HepG2 (cell line): ENCODE data around the gene GJB6. TPM values are rescaled to one million over a fixed set of nuclear protein-coding genes. Genes with fewer than 3 reads are reported as not detected.

Experiments
- ATF3 ChIP-seq: sonication (generic); formaldehyde crosslinking; IDR thresholded peaks from 2 replicates; pipeline ENCODE4 v1.4.0; 2020; ENCODE audit warnings: missing genetic modification reagents
- EP300 ChIP-seq, 3 experiments: sonication (generic) in 1 of 3; formaldehyde crosslinking in 1 of 3; IDR thresholded peaks; 2 replicates each; pipeline versions ENCODE4 v1.5.1 to v1.6.1; 2011 to 2020; ENCODE audit warnings: low read depth in 2 of 3, low read length in 2 of 3, borderline replicate concordance in 1 of 3, improper control_type of control experiment in 1 of 3, mild to moderate bottlenecking in 1 of 3, missing genetic modification reagents in 1 of 3, moderate library complexity in 1 of 3
- FUBP1 ChIP-seq: sonication (generic); formaldehyde crosslinking; IDR thresholded peaks from 2 replicates; pipeline ENCODE4 v1.5.1; 2020; ENCODE audit warnings: missing genetic modification reagents, mild to moderate bottlenecking, borderline replicate concordance
- HDAC2 ChIP-seq: sonication (generic); formaldehyde crosslinking; IDR thresholded peaks from 2 replicates; pipeline ENCODE4 v1.4.0; 2020; ENCODE audit warnings: missing genetic modification reagents
- IRF1 ChIP-seq: sonication (generic); formaldehyde crosslinking; IDR thresholded peaks from 2 replicates; pipeline ENCODE4 v1.4.0; 2020; ENCODE audit warnings: low read depth, mild to moderate bottlenecking, missing genetic modification reagents
- KLF16 ChIP-seq, 2 experiments: sonication (generic) in 1 of 2; formaldehyde crosslinking in 1 of 2; IDR thresholded peaks; 2 replicates each; pipeline versions ENCODE4 v1.6.1 to v1.8.0; 2016 to 2023; ENCODE audit warnings: missing genetic modification reagents in 2 of 2, missing compliant biosample characterization in 1 of 2
- MAX ChIP-seq: IDR thresholded peaks from 2 replicates; pipeline ENCODE4 v1.6.1; 2012; ENCODE audit warnings: inconsistent platforms
- PHF8 ChIP-seq: sonication (generic); formaldehyde crosslinking; IDR thresholded peaks from 2 replicates; pipeline ENCODE4 v1.5.0; 2020; ENCODE audit warnings: missing genetic modification reagents
- SETDB1 ChIP-seq: sonication (generic); formaldehyde crosslinking; IDR thresholded peaks from 2 replicates; pipeline ENCODE4 v1.5.1; 2020; ENCODE audit warnings: missing genetic modification reagents, mild to moderate bottlenecking, borderline replicate concordance
- USF2 ChIP-seq, 2 experiments: sonication (generic) in 1 of 2; formaldehyde crosslinking in 1 of 2; IDR thresholded peaks; 2 replicates each; pipeline versions ENCODE4 v1.5.1 to v1.6.1; 2011 to 2020; ENCODE audit warnings: borderline replicate concordance in 1 of 2, low read depth in 1 of 2, low read length in 1 of 2, mild to moderate bottlenecking in 1 of 2, missing genetic modification reagents in 1 of 2, moderate library complexity in 1 of 2
- ZNF136 ChIP-seq: sonication (generic); formaldehyde crosslinking; IDR thresholded peaks from 2 replicates; pipeline ENCODE4 v1.8.1; 2022; ENCODE audit warnings: low read depth, mild to moderate bottlenecking, moderate library complexity, missing genetic modification reagents
- ZNF280B ChIP-seq: sonication (generic); formaldehyde crosslinking; IDR thresholded peaks from 2 replicates; pipeline ENCODE4 v1.5.0; 2020; ENCODE audit warnings: missing genetic modification reagents, mild to moderate bottlenecking, borderline replicate concordance
- ZNF343 ChIP-seq: sonication (generic); formaldehyde crosslinking; IDR thresholded peaks from 2 replicates; pipeline ENCODE4 v1.4.0; 2020; ENCODE audit warnings: mild to moderate bottlenecking, missing genetic modification reagents
- ZNF414 ChIP-seq: sonication (generic); formaldehyde crosslinking; IDR thresholded peaks from 2 replicates; pipeline ENCODE4 v1.5.0; 2020; ENCODE audit warnings: missing genetic modification reagents
- ZNF430 ChIP-seq: sonication (generic); formaldehyde crosslinking; IDR thresholded peaks from 2 replicates; pipeline ENCODE4 v1.9.0; 2021; ENCODE audit warnings: mild to moderate bottlenecking, missing genetic modification reagents
- ZNF547 ChIP-seq: sonication (generic); formaldehyde crosslinking; IDR thresholded peaks from 2 replicates; pipeline ENCODE4 v1.5.1; 2020; ENCODE audit warnings: mild to moderate bottlenecking, missing genetic modification reagents
- ZNF775 ChIP-seq: sonication (generic); formaldehyde crosslinking; IDR thresholded peaks from 2 replicates; pipeline ENCODE4 v1.4.0; 2020; ENCODE audit warnings: missing genetic modification reagents, mild to moderate bottlenecking, moderate library complexity, borderline replicate concordance
- ZNF883 ChIP-seq: sonication (generic); formaldehyde crosslinking; IDR thresholded peaks from 2 replicates; pipeline ENCODE4 v1.5.1; 2020; ENCODE audit warnings: mild to moderate bottlenecking, missing genetic modification reagents; ENCODE audit errors: not compliant biosample characterization
- polyA plus RNA-seq, 8 experiments: library from polyadenylated mRNA; depleted of rRNA in 3 of 8; stranded (reverse) in 7 of 8; unstranded in 1 of 8; fragments of >200 nt; fragmentation: Illumina TruSeq in 4 of 8; extraction: Trizol in 4 of 8; gene quantifications; 2 replicates each; pipeline versions ENCODE4 v1.2.1 to v1.2.3, GENCODE V29; 2011 to 2016; ENCODE audit warnings: low read depth in 4 of 8, missing spikeins in 1 of 8, mixed read lengths in 1 of 8; ENCODE audit not compliant: insufficient read depth in 1 of 8
- total RNA-seq, 5 experiments: library from RNA; depleted of rRNA; stranded (reverse); fragments of >200 nt; fragmentation: Illumina TruSeq; extraction: Trizol; gene quantifications; 2 replicates each; pipeline ENCODE4 v1.2.3, GENCODE V29; 2016; ENCODE audit warnings: low read depth in 1 of 5

The GJB6 gene
- total and polyA plus RNA-seq, 2 of the 13 experiments (the other 11 are each of a cell fraction or from before 2014, with no cell fraction given) = not detected

- TF ChIP-seq ZNF136 (CRISPR knock-in tag) (no peak), HDAC2 (CRISPR knock-in tag) (no peak), FUBP1 (CRISPR knock-in tag) (no peak), IRF1 (CRISPR knock-in tag) (peak; percentile 67; the same call in 1 of the 2 replicates), KLF16 (CRISPR knock-in tag; IDR thresholded peaks at IDR 0.05) (no peak), SETDB1 (CRISPR knock-in tag) (no peak), ZNF280B (CRISPR knock-in tag) (0 out of 2 replicates have a peak, but pooled peaks have one; percentile 20), ZNF414 (CRISPR knock-in tag) (no peak), ZNF775 (CRISPR knock-in tag) (no peak), ZNF547 (CRISPR knock-in tag) (no peak), ZNF883 (CRISPR knock-in tag) (no peak), MAX (peak; percentile 8; the same call in 1 of the 2 replicates), EP300 (IDR thresholded peaks at IDR 0.05; ENCODE audit: low read depth in 2 of 2, low read length in 2 of 2) (no peak), EP300 (CRISPR knock-in tag; IDR thresholded peaks at IDR 0.05; ENCODE audit: borderline replicate concordance) (no peak), USF2 (IDR thresholded peaks at IDR 0.05; ENCODE audit: low read depth, low read length) (no peak), USF2 (CRISPR knock-in tag; IDR thresholded peaks at IDR 0.05; ENCODE audit: borderline replicate concordance) (no peak), ZNF430 (CRISPR knock-in tag) (0 out of 2 replicates have a peak, but pooled peaks have one; percentile 29), ATF3 (CRISPR knock-in tag) (no peak), ZNF343 (CRISPR knock-in tag) (no peak), PHF8 (CRISPR knock-in tag) (0 out of 2 replicates have a peak, but pooled peaks have one; percentile 9)
Measured at GRCh38 chr13:20191311-20192157, 40.6 kb downstream of the GJB6 start (continued).
